LNCaP clone FGC (cell line): ENCODE measurements around the gene TRAF3IP3.

Experiments
- DNase-seq: peaks from one replicate; pipeline ENCODE4 v3.0.0-alpha.2; 2011; ENCODE audit warnings: low read depth
- H3K4me3 ChIP-seq: 2 replicates; pipeline ENCODE4 v1.5.1; 2011; ENCODE audit warnings: mild to moderate bottlenecking, low read depth, low read length, control low read depth
- TF ChIP-seq, protein P1 (sequence below): IDR thresholded peaks from 2 replicates; pipeline ENCODE4 v1.5.1; 2012; ENCODE audit warnings: mild to moderate bottlenecking; ENCODE audit not compliant: control insufficient read depth, insufficient read depth; ENCODE audit errors: extremely low read depth

TRAF3IP3 gene, protein sequence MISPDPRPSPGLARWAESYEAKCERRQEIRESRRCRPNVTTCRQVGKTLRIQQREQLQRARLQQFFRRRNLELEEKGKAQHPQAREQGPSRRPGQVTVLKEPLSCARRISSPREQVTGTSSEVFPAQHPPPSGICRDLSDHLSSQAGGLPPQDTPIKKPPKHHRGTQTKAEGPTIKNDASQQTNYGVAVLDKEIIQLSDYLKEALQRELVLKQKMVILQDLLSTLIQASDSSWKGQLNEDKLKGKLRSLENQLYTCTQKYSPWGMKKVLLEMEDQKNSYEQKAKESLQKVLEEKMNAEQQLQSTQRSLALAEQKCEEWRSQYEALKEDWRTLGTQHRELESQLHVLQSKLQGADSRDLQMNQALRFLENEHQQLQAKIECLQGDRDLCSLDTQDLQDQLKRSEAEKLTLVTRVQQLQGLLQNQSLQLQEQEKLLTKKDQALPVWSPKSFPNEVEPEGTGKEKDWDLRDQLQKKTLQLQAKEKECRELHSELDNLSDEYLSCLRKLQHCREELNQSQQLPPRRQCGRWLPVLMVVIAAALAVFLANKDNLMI

DNA sequence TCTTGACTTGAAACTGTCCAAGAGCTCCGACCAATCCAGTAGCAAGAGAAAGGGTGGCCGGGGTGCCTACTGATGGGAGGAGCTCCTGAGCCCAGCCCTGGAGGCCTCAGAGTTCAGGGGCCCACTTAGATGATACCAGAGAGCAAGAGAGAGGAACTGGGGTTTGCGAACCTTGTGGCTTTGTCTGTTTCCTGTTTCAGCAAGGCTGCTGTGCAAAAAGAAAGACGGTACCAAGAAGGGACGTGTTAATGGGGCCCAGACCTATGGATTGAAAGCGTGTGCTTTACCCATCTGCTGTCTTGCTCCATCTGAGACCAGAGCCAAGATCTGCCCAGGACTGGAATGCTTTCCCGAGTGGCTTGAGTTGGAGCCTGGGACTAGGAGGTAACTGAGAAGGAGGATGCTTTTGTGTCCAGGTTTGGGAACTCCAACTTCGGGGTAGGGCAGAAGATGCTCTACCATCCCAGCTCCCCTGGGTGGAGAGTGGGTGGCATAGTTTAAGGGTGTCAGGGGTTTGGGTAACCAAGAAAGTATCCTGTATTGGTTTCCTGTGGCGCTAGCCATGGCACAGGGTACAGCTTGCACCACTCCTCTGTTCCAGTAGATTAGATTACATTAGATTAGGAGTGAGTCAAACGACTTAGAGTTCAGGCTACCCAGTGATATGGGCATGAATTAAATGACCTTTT, at the start of gene TRAF3IP3:
TSS of gene TRAF3IP3 (plus strand) at position 128 of the 689 bp plus-strand sequence. CDS start 3,987 bp downstream, outside the sequence.
- no peak for DNase-seq
- no peak within 1 kb of the TSS for H3K4me3 ChIP-seq
- TF ChIP-seq, protein P1, sequence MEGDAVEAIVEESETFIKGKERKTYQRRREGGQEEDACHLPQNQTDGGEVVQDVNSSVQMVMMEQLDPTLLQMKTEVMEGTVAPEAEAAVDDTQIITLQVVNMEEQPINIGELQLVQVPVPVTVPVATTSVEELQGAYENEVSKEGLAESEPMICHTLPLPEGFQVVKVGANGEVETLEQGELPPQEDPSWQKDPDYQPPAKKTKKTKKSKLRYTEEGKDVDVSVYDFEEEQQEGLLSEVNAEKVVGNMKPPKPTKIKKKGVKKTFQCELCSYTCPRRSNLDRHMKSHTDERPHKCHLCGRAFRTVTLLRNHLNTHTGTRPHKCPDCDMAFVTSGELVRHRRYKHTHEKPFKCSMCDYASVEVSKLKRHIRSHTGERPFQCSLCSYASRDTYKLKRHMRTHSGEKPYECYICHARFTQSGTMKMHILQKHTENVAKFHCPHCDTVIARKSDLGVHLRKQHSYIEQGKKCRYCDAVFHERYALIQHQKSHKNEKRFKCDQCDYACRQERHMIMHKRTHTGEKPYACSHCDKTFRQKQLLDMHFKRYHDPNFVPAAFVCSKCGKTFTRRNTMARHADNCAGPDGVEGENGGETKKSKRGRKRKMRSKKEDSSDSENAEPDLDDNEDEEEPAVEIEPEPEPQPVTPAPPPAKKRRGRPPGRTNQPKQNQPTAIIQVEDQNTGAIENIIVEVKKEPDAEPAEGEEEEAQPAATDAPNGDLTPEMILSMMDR, result no peak

DNA sequence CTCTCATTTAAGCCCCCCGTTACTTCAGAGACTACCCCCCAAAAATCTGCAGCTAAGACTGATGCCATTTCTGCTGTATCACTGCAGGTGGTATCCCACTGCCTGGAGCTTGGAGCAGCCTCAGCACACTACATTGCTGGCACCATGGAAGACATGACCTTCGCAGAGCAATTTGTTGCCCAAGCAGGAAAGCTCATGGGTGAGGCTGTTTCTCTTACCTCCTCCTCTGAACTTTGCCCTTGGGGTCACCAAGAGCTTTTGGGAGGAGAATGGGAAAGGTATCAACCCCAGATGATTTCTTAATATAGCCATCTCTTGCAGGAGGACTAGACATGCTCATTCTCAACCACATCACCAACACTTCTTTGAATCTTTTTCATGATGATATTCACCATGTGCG, 49.2 kb upstream of the TRAF3IP3 start:
- TF ChIP-seq, protein P1, result no peak
- no peak overlapping the region for H3K4me3 ChIP-seq
- no peak for DNase-seq

DNA sequence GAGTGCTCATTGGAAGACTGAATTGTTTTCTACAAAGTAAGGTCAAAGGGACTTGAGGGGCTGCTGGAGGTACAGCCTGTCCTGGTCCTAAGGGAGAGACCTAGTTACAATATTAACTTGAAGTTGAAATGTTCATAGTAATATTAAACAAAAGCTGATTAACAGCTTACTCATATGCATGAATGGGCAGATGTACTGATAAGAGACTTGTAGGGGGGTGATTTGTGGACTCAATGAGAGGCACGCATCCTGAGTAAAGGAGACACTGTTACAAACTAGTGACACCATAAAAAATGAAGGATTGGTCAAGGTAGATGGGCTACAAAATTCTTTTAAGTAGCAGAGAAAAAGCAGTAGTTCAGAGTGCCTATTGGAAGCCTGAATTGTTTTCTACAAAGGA, 48.5 kb upstream of the TRAF3IP3 start:
- TF ChIP-seq, protein P1, result no peak
- DNase-seq, result no peak
- H3K4me3 ChIP-seq, result no peak overlapping the region

GRCh38 chr1:209708297-209708696, 47.6 kb upstream of the TRAF3IP3 start:
- DNase-seq, result no peak
- TF ChIP-seq, protein P1, result no peak
- no peak overlapping the region for H3K4me3 ChIP-seq

GRCh38 chr1:209710093-209710492, 45.8 kb upstream of the TRAF3IP3 start:
- H3K4me3 ChIP-seq, result no peak overlapping the region
- TF ChIP-seq, protein P1, result no peak
- no peak for DNase-seq

DNA sequence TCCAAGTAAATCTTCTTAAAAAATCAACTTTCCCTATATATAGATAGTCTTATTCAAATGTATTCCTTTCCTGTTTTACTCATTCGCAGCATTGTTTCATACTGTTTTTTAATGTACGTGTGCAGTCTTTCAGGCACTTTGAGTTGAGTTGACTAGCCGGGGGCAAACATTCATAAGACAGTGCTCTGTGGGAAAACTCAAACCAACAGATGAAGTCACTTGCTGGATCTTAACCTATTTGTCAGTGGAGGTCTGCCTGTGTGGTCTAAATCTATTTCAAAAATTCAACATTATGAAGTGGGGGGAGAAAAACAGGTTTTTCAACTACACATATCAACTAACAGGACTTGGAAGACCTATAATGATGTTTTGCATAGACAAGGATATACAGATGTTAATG, 45.0 kb upstream of the TRAF3IP3 start:
- TF ChIP-seq, protein P1, result no peak
- H3K4me3 ChIP-seq, result no peak overlapping the region
- no peak for DNase-seq

GRCh38 chr1:209714338-209714737, 41.5 kb upstream of the TRAF3IP3 start:
- no peak overlapping the region for H3K4me3 ChIP-seq
- TF ChIP-seq, protein P1, result no peak
- no peak for DNase-seq
